ENCODE measurements around the gene GATAD2B. TPM values are rescaled to one million over a fixed set of nuclear protein-coding genes. Genes with fewer than 3 reads are reported as not detected.
"Not testable (repeated sequence)": the region's sequence is repeated elsewhere in the genome, so short reads cannot be mapped to it uniquely, and the experiment has no call there.

GATAD2B gene
- polyA plus RNA-seq, 3 donors from 2014 or later: 1.3 to 5.5 (median 2.1) TPM

DNA sequence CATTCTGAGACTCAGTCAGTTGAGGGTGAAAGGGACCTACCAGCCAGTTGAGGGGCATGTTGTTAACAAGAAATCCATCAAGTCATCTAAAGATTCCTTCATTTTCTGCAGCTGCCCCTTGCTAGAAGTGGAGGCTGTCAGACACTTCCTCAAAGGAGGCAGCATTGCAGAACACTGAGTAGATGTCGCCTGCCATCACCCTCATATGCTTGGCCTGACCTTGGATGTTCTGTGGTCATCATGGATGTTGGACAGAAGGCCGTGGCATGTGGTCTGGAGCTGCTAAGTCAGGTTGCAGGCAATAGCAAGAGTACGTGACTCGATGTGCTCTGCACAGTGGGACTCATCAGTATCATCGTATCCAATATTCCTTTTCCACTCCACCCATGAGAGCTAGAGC is 70.6 kb downstream of the GATAD2B start:
- H3K4me3 Mint-ChIP-seq: no peak overlapping the region
- no peak for DNase-seq
- H3K27me3 Mint-ChIP-seq (ENCODE audit: low read depth in 3 of 3): peaks cover 0 to 3% (median 0%) of the 10 kb centered on the region in 3 donors
- H3K36me3 Mint-ChIP-seq: peaks cover 0 to 6% (median 4%) of the 10 kb centered on the region in 3 donors
- H3K9me3 Mint-ChIP-seq: no peaks in the 10 kb centered on the region
- H3K27ac Mint-ChIP-seq: peak overlapping the region in 5 of 6 donors; percentile 25 to 73 (median 55)
- peaks cover 38 to 55% of the 10 kb centered on the region in 2 donors for H3K4me1 Mint-ChIP-seq

DNA sequence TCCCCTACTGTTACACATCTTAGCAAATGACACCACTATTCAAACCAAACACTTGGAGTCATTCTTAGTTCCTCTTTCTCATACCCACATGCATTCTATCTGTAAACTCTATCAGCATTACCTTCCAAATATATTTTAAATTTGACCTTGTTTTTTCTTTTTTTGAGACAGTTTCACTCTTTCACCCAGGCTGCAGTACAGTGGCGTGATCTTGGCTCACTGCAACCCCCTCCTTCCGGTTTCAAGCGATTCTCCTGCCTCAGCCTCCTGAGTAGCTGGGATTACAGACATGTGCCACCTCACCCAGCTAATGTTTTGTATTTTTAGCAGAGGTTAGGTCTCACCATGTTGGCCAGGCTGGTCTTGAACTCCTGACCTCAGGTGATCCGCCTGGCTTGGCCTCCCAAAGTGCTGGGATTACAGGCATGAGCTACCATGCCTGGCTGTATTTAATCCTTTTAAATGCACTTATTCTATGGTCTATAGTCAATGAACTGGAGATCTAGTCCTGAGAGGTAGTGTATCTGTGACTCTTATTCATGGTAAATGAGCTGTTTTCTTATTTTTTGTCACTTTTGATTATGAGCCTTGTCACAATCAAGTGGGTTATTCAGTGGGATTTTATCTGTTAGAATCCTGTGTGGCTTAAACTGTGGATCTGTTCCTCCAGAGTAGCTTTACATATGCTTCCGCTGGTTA is 73.1 kb downstream of the GATAD2B start:
- Mint-ChIP-seq H3K27ac (peak overlapping the region; percentile 13 to 74 (median 63)), H3K27me3 (ENCODE audit: low read depth in 3 of 3) (peaks cover 0 to 3% (median 0%) of the 10 kb centered on the region in 3 donors), H3K9me3 (no peaks in the 10 kb centered on the region), H3K4me1 (peaks cover 39 to 53% of the 10 kb centered on the region in 2 donors), H3K4me3 (peak overlapping the region in 4 of 5 donors; percentile 0 to 46 (median 27)), H3K36me3 (peaks cover 0 to 6% (median 4%) of the 10 kb centered on the region in 3 donors)
- no peak for DNase-seq

DNA sequence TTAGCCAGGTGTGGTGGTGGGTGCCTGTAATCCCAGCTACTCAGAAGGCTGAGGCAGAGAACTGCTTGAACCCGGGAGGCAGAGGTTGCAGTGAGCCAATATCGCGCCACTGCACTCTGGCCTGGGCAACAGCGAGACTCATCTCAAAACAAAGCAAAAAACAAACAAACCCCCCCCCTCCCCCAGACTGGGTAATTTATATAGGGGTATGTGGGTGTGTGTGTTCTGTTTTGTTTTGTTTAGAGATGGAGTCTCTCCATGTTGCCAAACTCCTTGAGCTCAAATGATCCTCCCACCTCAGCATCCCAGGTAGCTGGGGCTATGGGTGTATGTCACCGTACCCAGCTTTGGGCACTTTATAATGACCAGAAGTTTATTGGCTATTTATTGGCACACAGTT is 74.0 kb downstream of the GATAD2B start:
- peaks cover 0 to 3% (median 0%) of the 10 kb centered on the region in 3 donors for H3K27me3 Mint-ChIP-seq (ENCODE audit: low read depth in 3 of 3)
- DNase-seq: no peak
- no peak overlapping the region for H3K27ac Mint-ChIP-seq
- peaks cover 42 to 52% of the 10 kb centered on the region in 2 donors for H3K4me1 Mint-ChIP-seq
- peaks cover 0 to 6% (median 6%) of the 10 kb centered on the region in 3 donors for H3K36me3 Mint-ChIP-seq
- H3K9me3 Mint-ChIP-seq: no peaks in the 10 kb centered on the region
- no peak overlapping the region for H3K4me3 Mint-ChIP-seq

DNA sequence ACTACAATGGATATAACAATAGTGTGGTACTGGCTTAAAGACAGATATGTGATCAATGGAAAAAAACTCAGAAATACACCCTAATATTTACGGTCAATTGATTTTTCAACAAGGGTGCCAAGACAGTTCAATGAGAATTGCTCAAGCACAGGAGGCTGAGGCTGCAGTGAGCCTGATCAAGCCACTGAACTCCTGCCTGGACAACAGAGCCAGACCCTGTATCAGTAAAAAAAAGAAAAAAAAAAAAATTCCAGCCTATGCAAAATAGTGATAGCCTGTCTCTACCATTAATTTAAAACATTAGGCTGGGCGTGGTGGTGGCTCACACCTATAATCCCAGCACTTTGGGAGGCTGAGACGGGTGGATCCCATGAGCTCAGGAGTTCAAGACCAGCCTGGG is 77.6 kb downstream of the GATAD2B start:
- no peak overlapping the region for H3K27ac Mint-ChIP-seq
- no peaks in the 10 kb centered on the region for H3K9me3 Mint-ChIP-seq
- peaks cover 0 to 3% (median 0%) of the 10 kb centered on the region in 3 donors for H3K27me3 Mint-ChIP-seq (ENCODE audit: low read depth in 3 of 3)
- H3K36me3 Mint-ChIP-seq: peaks cover 0 to 4% (median 0%) of the 10 kb centered on the region in 3 donors
- no peak for DNase-seq
- H3K4me3 Mint-ChIP-seq: no peak overlapping the region
- peaks cover 30 to 47% of the 10 kb centered on the region in 2 donors for H3K4me1 Mint-ChIP-seq

DNA sequence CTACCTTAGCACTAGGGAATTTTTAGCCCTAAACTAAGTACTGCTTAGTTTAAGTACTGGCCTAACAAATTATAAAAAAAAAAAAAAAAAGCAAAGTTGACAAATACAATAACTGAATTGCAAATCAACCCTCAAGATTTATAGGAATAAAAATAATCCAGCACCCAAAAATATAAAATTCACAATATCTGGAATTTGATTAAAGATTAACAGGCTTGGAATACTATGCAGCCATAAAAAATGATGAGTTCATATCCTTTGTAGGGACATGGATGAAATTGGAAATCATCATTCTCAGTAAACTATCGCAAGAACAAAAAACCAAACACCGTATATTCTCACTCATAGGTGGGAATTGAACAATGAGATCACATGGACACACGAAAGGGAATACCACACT is 78.4 kb downstream of the GATAD2B start:
- not testable (repeated sequence) for DNase-seq; H3K27me3 Mint-ChIP-seq (ENCODE audit: low read depth in 3 of 3); H3K4me3 Mint-ChIP-seq; H3K36me3 Mint-ChIP-seq; H3K27ac Mint-ChIP-seq; H3K9me3 Mint-ChIP-seq
- peaks cover 22 to 40% of the 10 kb centered on the region in 2 donors for H3K4me1 Mint-ChIP-seq

DNA sequence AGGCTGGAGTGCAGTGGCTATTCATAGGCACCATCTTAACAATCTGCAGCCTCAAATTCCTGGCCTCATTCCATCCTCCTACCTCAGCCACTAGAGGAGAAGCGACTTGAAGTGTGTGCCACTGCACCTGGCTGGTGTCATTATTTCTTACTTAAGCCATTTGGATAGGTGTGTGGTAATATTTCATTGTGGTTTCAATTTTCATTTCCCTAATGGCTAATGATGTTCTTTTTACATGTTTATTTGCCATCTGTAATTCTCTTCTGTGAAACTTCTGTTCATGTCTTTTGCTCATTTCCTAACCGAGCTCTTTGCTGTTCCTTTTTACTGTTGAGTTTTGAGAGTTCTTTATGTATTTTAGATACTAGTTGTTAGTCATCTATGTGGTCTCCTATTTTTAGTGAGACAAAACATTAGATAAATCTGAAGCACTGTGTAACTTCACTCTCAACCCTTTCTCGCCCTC is 80.7 kb downstream of the GATAD2B start:
- Mint-ChIP-seq H3K27ac (peak overlapping the region in 3 of 6 donors; percentile 9 to 45 (median 25)), H3K4me3 (no peak overlapping the region), H3K4me1 (peaks cover 27 to 55% of the 10 kb centered on the region in 2 donors), H3K36me3 (peaks cover 0 to 4% (median 0%) of the 10 kb centered on the region in 3 donors), H3K27me3 (ENCODE audit: low read depth in 3 of 3) (no peaks in the 10 kb centered on the region), H3K9me3 (no peaks in the 10 kb centered on the region)
- no peak for DNase-seq

DNA sequence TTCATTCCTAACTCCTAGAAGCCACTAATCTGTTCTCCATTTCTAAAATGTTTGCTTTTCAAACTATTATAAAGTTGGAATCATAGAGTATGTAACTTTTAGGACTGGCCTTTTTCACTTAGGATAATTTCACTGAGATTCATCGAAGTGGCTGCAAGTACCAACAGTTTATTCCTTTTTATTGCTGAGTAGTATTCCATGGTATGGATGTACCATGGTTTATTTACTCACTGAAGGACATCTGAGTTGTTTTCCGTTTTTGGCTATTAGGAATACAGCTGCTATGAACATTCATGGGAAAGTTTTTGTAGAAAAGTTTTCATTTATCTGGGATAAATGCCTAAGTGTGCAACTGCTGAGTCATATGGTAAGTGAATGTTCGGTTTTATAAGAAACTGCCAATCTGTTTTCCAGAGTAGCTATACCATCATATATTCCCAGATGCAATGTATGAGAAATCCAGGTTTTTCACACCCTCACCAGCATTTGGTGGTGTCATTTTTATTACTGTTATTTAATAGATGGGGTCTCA is 81.2 kb downstream of the GATAD2B start:
- Mint-ChIP-seq H3K27ac (peak overlapping the region; percentile 10 to 73 (median 60)), H3K4me3 (no peak overlapping the region), H3K4me1 (peaks cover 27 to 55% of the 10 kb centered on the region in 2 donors), H3K9me3 (no peaks in the 10 kb centered on the region), H3K27me3 (ENCODE audit: low read depth in 3 of 3) (no peaks in the 10 kb centered on the region), H3K36me3 (peaks cover 0 to 4% (median 0%) of the 10 kb centered on the region in 3 donors)
- no peak for DNase-seq

DNA sequence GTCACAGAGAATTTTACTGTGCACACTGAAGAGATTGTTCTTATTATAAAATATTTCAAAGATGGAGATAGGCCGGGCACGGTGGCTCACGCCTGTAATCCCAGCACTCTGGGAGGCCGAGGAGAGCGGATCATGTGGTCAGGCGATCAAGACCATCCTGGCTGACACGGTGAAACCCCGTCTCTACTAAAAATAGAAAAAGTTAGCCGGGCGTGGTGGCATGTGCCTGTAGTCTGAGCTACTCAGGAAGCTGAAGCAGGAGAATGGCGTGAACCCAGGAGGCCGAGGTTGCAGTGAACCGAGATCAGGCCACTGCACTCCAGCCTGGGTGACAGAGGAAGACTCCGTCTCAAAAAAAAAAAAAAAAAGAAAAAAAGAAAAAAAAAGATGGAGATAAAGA is 82.0 kb downstream of the GATAD2B start:
- H3K9me3 Mint-ChIP-seq; H3K27me3 Mint-ChIP-seq (ENCODE audit: low read depth in 3 of 3); DNase-seq; H3K36me3 Mint-ChIP-seq; H3K4me3 Mint-ChIP-seq: not testable (repeated sequence)
- H3K27ac Mint-ChIP-seq: peak overlapping the region in 4 of 6 donors; percentile 17 to 55 (median 28)
- H3K4me1 Mint-ChIP-seq: peaks cover 27 to 49% of the 10 kb centered on the region in 2 donors

DNA sequence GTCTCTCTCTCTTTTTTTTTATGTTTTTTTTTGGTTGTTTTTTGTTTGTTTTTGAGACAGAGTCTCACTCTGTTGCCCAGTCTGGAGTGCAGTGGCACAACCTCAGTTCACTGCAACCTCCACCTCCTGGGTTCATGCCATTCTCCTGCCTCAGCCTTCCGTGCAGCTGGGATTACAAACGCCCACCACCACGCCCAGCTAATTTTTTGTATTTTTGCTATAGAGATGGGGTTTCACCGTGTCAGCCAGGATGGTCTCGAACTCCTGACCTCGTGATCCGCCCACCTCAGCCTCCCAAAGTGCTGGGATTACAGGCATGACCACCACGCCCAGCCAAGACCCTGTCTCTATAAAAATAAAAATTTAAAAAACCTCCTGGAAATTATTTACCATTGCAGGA is 88.8 kb downstream of the GATAD2B start:
- DNase-seq; H3K27ac Mint-ChIP-seq; H3K27me3 Mint-ChIP-seq (ENCODE audit: low read depth in 3 of 3); H3K4me3 Mint-ChIP-seq; H3K9me3 Mint-ChIP-seq; H3K36me3 Mint-ChIP-seq: not testable (repeated sequence)
- peaks cover 16 to 23% of the 10 kb centered on the region in 2 donors for H3K4me1 Mint-ChIP-seq

DNA sequence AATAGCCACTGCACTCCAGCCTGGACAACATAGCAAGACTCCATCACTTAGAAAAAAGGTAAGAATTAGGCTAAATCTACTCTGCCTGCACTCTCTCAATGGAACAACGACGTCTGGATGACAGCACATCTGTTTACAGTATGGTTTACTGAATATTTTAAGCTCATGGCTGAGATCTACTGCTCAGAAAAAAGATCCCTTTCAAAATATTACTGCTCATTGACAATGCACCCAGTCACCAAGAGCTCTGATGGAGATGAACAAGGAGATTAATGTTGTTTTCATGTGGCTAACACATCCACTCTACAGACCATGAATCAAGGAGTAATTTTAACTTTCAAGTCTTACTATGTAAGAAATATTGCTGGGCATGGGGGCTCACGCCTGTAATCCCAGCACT is 89.6 kb downstream of the GATAD2B start:
- H3K4me1 Mint-ChIP-seq: peaks cover 13 to 15% of the 10 kb centered on the region in 2 donors
- peak overlapping the region in 4 of 6 donors; percentile 6 to 48 (median 24) for H3K27ac Mint-ChIP-seq
- H3K9me3 Mint-ChIP-seq: no peaks in the 10 kb centered on the region
- no peak for DNase-seq
- H3K27me3 Mint-ChIP-seq (ENCODE audit: low read depth in 3 of 3): no peaks in the 10 kb centered on the region
- no peak overlapping the region for H3K4me3 Mint-ChIP-seq
- H3K36me3 Mint-ChIP-seq: peaks cover 0 to 3% (median 0%) of the 10 kb centered on the region in 3 donors

DNA sequence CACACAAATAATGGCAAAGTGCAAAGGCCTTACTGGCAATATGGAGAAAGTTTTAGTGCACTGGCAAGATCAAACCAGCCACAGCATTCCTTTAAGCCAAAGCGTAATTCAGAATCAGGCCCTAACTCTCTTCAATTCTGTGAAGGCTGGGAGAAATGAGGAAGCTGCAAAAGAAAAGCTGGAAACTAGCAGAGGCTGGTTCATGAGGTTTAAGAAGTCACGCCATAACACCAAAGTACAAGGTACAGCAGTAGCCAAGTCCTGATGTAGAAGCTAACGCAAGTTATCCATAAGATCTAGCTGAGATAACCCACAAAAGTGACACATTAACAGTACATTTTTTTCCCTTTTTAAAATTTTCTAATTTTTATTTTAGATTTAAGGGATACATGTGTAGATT is 90.5 kb downstream of the GATAD2B start:
- Mint-ChIP-seq H3K4me3 (no peak overlapping the region), H3K36me3 (peaks cover 0 to 9% (median 5%) of the 10 kb centered on the region in 3 donors), H3K9me3 (no peaks in the 10 kb centered on the region), H3K27ac (no peak overlapping the region), H3K4me1 (peaks cover 9 to 11% of the 10 kb centered on the region in 2 donors), H3K27me3 (ENCODE audit: low read depth in 3 of 3) (peaks cover 0 to 2% (median 0%) of the 10 kb centered on the region in 3 donors)
- DNase-seq: no peak

DNA sequence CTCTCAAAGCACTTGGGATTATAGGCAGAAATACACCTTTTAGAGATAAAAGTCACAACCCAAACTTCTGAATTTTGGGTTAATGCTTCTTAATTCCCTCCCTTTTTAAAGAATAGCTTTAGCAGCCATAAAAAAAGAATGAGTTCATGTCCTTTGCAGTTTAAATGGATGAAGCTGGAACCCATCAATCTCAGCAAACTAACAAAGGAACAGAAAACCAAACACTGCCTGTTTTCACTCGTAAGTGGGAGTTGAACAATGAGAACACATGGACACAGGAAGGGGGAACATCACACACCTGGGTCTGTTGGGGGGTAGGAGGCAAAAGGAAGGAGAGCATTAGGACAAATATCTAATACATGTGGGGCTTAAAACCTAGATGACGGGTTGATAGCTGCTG is 91.7 kb downstream of the GATAD2B start:
- H3K36me3 Mint-ChIP-seq: peaks cover 0 to 9% (median 8%) of the 10 kb centered on the region in 3 donors
- peak overlapping the region in 3 of 6 donors; percentile 29 to 64 (median 58) for H3K27ac Mint-ChIP-seq
- H3K4me3 Mint-ChIP-seq: no peak overlapping the region
- H3K4me1 Mint-ChIP-seq: peaks cover 9% of the 10 kb centered on the region in 2 donors
- H3K27me3 Mint-ChIP-seq (ENCODE audit: low read depth in 3 of 3): peaks cover 0 to 2% (median 0%) of the 10 kb centered on the region in 3 donors
- no peaks in the 10 kb centered on the region for H3K9me3 Mint-ChIP-seq
- no peak for DNase-seq

DNA sequence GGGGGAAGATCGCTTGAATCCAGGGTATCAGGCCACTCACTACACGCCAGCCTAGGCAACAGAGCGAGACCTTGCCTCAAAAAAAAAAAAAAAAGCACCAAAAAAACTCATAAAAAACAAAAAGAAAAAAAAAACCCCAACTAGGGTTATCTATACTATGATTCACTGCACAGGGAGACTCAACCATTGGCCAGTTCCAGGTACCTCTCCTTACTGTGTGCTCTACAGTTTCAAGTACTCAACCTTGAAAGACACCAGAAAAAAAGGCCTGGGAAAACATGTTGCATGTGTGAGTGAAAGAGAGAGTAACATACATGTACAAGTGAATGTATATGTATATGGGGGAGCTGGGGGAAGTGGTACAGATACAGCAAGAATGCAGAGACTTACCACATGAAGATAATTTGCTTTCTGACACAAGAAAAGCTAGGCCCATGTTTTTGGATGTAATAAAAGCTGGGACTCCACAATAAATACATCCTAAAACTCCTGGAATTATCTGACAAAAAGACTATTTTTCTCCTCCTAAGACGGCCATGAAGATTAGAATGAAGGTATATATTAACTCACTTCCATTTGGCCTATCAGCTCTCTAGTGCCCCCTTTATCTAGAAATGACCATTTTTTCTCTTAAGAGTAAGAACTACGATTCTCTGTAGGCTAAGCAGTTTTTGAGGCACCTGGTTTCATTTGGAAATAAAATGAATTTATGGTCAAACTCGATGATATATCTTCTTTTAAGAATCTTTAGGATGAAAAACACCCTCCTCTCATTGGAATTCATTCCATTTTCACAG is 95.4 kb downstream of the GATAD2B start:
- Mint-ChIP-seq H3K27me3 (ENCODE audit: low read depth in 3 of 3) (peaks cover 0 to 2% (median 0%) of the 10 kb centered on the region in 3 donors), H3K27ac (peak overlapping the region in 4 of 6 donors; percentile 16 to 55 (median 40)), H3K36me3 (peaks cover 0 to 20% (median 16%) of the 10 kb centered on the region in 3 donors), H3K4me3 (no peak overlapping the region), H3K9me3 (no peaks in the 10 kb centered on the region), H3K4me1 (peaks cover 0 to 1% of the 10 kb centered on the region in 2 donors)
- DNase-seq: no peak

Data from immature natural killer cell (primary cell).